Measurements from ENCODE around the gene ATP10B. TPM values are rescaled to one million over a fixed set of nuclear protein-coding genes. Genes with fewer than 3 reads are reported as not detected.

ATP10B gene
- total RNA-seq, 4 donors from 2014 or later = 9.0 to 45.9 (median 13.9) TPM

GRCh38 chr5:160703547-160704189 is 148.3 kb downstream of the ATP10B start:
- DNase-seq (ENCODE audit: low spot score in 2 of 2) = no peak
- 87 to 92% methylated on average over 5 of the region's 5 CpGs for WGBS, 2 donors
- H3K9me3 ChIP-seq = peaks cover 0 to 3% (median 0%) of the 10 kb centered on the region in 4 donors
- TF ChIP-seq CTCF (IDR thresholded peaks at IDR 0.05) = no peak
- no peak for TF ChIP-seq EP300 (IDR thresholded peaks at IDR 0.05)
- no peak for TF ChIP-seq POLR2A (IDR thresholded peaks at IDR 0.05)
- peaks cover 0 to 4% (median 0%) of the 10 kb centered on the region in 4 donors for H3K4me1 ChIP-seq
- H3K4me3 ChIP-seq = no peak overlapping the region
- no peak overlapping the region for H3K27ac ChIP-seq
- H3K27me3 ChIP-seq = no peaks in the 10 kb centered on the region
- no peaks in the 10 kb centered on the region for H3K36me3 ChIP-seq

GRCh38 chr5:160702934-160703333 is 149.1 kb downstream of the ATP10B start:
- DNase-seq (ENCODE audit: low spot score in 2 of 2) = no peak
- peak overlapping the region in 1 of 4 donors; percentile 52 for H3K27ac ChIP-seq
- no peak for TF ChIP-seq EP300 (IDR thresholded peaks at IDR 0.05)
- TF ChIP-seq CTCF (IDR thresholded peaks at IDR 0.05) = no peak
- no peak for TF ChIP-seq POLR2A (IDR thresholded peaks at IDR 0.05)
- H3K9me3 ChIP-seq = peaks cover 0 to 3% (median 0%) of the 10 kb centered on the region in 4 donors
- no peak overlapping the region for H3K4me3 ChIP-seq
- peaks cover 0 to 5% (median 2%) of the 10 kb centered on the region in 4 donors for H3K4me1 ChIP-seq
- WGBS, 2 donors = 60% methylated on average over 3 of the region's 3 CpGs
- H3K27me3 ChIP-seq = no peaks in the 10 kb centered on the region
- no peaks in the 10 kb centered on the region for H3K36me3 ChIP-seq

- no peak for DNase-seq (ENCODE audit: low spot score in 2 of 2)
Observed at GRCh38 chr5:160702311-160702803, 149.7 kb downstream of the ATP10B start.

GRCh38 chr5:160701403-160701802 is 150.6 kb downstream of the ATP10B start:
- TF ChIP-seq CTCF (IDR thresholded peaks at IDR 0.05) (no peak), EP300 (IDR thresholded peaks at IDR 0.05) (no peak), POLR2A (IDR thresholded peaks at IDR 0.05) (no peak)
- H3K4me3 ChIP-seq = no peak overlapping the region
- H3K4me1 ChIP-seq = peaks cover 0 to 13% (median 2%) of the 10 kb centered on the region in 4 donors
- H3K27me3 ChIP-seq = no peaks in the 10 kb centered on the region
- H3K27ac ChIP-seq = peak overlapping the region in 2 of 4 donors; percentile 23 to 52
- H3K36me3 ChIP-seq = no peaks in the 10 kb centered on the region
- peaks cover 0 to 3% (median 0%) of the 10 kb centered on the region in 4 donors for H3K9me3 ChIP-seq
- DNase-seq (ENCODE audit: low spot score in 2 of 2) = no peak

More at GRCh38 chr5:160702311-160702803, 149.7 kb downstream of the ATP10B start:
- H3K27ac ChIP-seq = peak overlapping the region in 1 of 4 donors; percentile 52
- H3K27me3 ChIP-seq = no peaks in the 10 kb centered on the region
- no peaks in the 10 kb centered on the region for H3K36me3 ChIP-seq
- WGBS, 2 donors = 34 to 37% methylated on average over 2 of the region's 2 CpGs
- TF ChIP-seq EP300 (IDR thresholded peaks at IDR 0.05) (no peak), POLR2A (IDR thresholded peaks at IDR 0.05) (no peak), CTCF (IDR thresholded peaks at IDR 0.05) (no peak)
- H3K4me3 ChIP-seq = no peak overlapping the region
- H3K4me1 ChIP-seq = peaks cover 0 to 8% (median 2%) of the 10 kb centered on the region in 4 donors
- peaks cover 0 to 3% (median 0%) of the 10 kb centered on the region in 4 donors for H3K9me3 ChIP-seq

GRCh38 chr5:160699301-160699700 is 152.7 kb downstream of the ATP10B start:
- no peaks in the 10 kb centered on the region for H3K36me3 ChIP-seq
- H3K4me3 ChIP-seq = no peak overlapping the region
- H3K4me1 ChIP-seq = peaks cover 0 to 13% (median 2%) of the 10 kb centered on the region in 4 donors
- TF ChIP-seq EP300 (IDR thresholded peaks at IDR 0.05) (no peak), CTCF (IDR thresholded peaks at IDR 0.05) (no peak), POLR2A (IDR thresholded peaks at IDR 0.05) (no peak)
- no peaks in the 10 kb centered on the region for H3K9me3 ChIP-seq
- H3K27ac ChIP-seq = no peak overlapping the region
- H3K27me3 ChIP-seq = no peaks in the 10 kb centered on the region
- DNase-seq (ENCODE audit: low spot score in 2 of 2) = no peak
- WGBS, 2 donors = 25 to 39% methylated on average over 1 of the region's 1 CpG

All from tibial nerve (tissue), 4 donors.